ENCODE data around the gene EXOC3.
A peak's percentile ranks its signal among the peaks of the same experiment; 100 is the strongest.

The EXOC3 gene

DNA sequence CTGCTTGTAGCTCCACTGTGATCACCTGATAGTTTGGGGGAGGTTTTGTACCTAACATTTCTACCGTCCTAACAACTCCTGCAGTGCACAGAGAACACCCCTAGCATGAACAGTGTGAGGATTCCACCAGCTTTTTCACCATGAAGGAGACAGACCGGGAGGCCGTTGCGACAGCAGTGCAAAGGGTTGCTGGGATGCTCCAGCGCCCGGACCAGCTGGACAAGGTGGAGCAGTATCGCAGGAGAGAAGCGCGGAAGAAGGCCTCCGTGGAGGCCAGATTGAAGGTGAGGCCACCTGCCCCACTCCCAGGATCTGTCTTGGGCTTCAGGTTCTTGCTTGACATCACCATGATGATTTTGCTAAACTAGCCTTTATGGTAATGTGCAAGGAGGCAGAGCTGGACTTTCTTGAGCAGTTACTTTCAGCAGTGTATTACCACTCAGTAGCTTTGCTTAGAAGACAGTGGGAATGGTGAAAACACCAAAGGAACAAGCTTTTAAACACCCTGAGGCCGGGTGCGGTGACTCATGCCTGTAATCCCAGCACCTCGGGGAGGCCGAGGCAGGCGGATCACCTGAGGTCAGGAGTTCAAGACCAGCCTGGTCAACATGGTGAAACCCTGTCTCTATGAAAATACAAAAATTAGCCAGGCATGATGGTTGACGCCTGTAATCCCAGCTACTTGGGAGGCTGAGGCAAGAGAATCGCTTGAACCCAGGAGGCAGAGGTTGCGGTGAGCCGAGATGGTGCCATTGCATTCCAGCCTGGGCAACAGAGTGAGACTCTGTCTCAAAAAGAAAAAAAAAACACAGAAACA, 3.3 kb downstream of the EXOC3 start:
- Histone ChIP-seq H3K27ac (replicated peaks) (peak overlapping the region; percentile 29; the same call in 1 of the 2 replicates), H3K4me3 (replicated peaks; ENCODE audit: insufficient read depth, low read length) (no peak overlapping the region), H3K27me3 (ENCODE audit: insufficient read depth, poor library complexity, severe bottlenecking) (no peaks in the 10 kb centered on the region)
- TF ChIP-seq GABPA (IDR thresholded peaks at IDR 0.05; ENCODE audit: low read depth) (no peak), POLR2AphosphoS5 (IDR thresholded peaks at IDR 0.05; ENCODE audit: low read depth) (no peak), CTCF (IDR thresholded peaks at IDR 0.05; ENCODE audit: insufficient read depth, low read length) (no peak), SPI1 (IDR thresholded peaks at IDR 0.05; ENCODE audit: borderline replicate concordance, low read depth) (no peak)
- TF ChIP-seq, protein P1, sequence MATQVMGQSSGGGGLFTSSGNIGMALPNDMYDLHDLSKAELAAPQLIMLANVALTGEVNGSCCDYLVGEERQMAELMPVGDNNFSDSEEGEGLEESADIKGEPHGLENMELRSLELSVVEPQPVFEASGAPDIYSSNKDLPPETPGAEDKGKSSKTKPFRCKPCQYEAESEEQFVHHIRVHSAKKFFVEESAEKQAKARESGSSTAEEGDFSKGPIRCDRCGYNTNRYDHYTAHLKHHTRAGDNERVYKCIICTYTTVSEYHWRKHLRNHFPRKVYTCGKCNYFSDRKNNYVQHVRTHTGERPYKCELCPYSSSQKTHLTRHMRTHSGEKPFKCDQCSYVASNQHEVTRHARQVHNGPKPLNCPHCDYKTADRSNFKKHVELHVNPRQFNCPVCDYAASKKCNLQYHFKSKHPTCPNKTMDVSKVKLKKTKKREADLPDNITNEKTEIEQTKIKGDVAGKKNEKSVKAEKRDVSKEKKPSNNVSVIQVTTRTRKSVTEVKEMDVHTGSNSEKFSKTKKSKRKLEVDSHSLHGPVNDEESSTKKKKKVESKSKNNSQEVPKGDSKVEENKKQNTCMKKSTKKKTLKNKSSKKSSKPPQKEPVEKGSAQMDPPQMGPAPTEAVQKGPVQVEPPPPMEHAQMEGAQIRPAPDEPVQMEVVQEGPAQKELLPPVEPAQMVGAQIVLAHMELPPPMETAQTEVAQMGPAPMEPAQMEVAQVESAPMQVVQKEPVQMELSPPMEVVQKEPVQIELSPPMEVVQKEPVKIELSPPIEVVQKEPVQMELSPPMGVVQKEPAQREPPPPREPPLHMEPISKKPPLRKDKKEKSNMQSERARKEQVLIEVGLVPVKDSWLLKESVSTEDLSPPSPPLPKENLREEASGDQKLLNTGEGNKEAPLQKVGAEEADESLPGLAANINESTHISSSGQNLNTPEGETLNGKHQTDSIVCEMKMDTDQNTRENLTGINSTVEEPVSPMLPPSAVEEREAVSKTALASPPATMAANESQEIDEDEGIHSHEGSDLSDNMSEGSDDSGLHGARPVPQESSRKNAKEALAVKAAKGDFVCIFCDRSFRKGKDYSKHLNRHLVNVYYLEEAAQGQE (IDR thresholded peaks at IDR 0.05; ENCODE audit: insufficient replicate concordance, low read depth): no peak
- peak in 1 of 2 experiments; percentile 27 for DNase-seq (ENCODE audit: low read depth in 1 of 2, low spot score in 1 of 2)

DNA sequence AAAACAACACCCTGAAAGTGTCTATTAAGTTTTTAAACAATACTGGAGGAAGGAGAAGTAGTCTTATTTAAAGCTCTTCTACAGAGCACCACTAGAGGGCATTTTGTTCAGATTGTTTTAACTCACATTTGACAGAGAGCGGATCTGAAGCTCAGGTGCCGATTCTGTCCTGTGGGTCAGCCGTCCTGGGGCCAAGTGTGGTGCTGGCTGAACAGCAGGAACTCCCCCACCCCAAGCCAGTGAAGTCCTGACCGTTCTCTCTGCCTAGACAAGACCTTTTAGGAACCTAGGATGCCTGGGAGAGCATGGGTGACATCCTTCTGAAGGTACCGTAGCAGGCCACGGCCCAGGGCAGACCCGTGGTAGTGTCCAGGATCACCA, 3.9 kb downstream of the EXOC3 start:
- Histone ChIP-seq H3K27me3 (ENCODE audit: insufficient read depth, poor library complexity, severe bottlenecking) (no peaks in the 10 kb centered on the region), H3K27ac (replicated peaks) (0 out of 2 replicates have a peak overlapping the region, but pooled peaks have one; percentile 33), H3K4me3 (replicated peaks; ENCODE audit: insufficient read depth, low read length) (no peak overlapping the region)
- TF ChIP-seq CTCF (IDR thresholded peaks at IDR 0.05; ENCODE audit: insufficient read depth, low read length) (peak; percentile 57), GABPA (IDR thresholded peaks at IDR 0.05; ENCODE audit: low read depth) (no peak)
- DNase-seq (ENCODE audit: low read depth in 1 of 2, low spot score in 1 of 2): peak in 1 of 2 experiments; percentile 35

- Histone ChIP-seq H3K4me3 (replicated peaks; ENCODE audit: insufficient read depth, low read length) (no peak overlapping the region), H3K27ac (replicated peaks) (peak overlapping the region; percentile 33; the same call in 1 of the 2 replicates), H3K27me3 (ENCODE audit: insufficient read depth, poor library complexity, severe bottlenecking) (no peaks in the 10 kb centered on the region)
- DNase-seq (ENCODE audit: low read depth in 1 of 2, low spot score in 1 of 2): no peak
- TF ChIP-seq CTCF (IDR thresholded peaks at IDR 0.05; ENCODE audit: insufficient read depth, low read length) (no peak), SPI1 (IDR thresholded peaks at IDR 0.05; ENCODE audit: borderline replicate concordance, low read depth) (no peak), POLR2AphosphoS5 (IDR thresholded peaks at IDR 0.05; ENCODE audit: low read depth) (no peak), GABPA (IDR thresholded peaks at IDR 0.05; ENCODE audit: low read depth) (no peak)
- TF ChIP-seq, protein P1 (IDR thresholded peaks at IDR 0.05; ENCODE audit: insufficient replicate concordance, low read depth): no peak
Measured at GRCh38 chr5:447501-447900, 4.5 kb downstream of the EXOC3 start.

Data from HL-60 (cell line).